A549 (cell line): ENCODE data around the gene REEP6.

Experiments used
- BHLHE40 ChIP-seq: IDR thresholded peaks from 2 replicates; pipeline ENCODE4 v1.6.1; 2012; ENCODE audit warnings: low read depth, low read length, inconsistent platforms
- CBX2 ChIP-seq: fragments of 200-600 bp; sonication (generic); IDR thresholded peaks from 2 replicates; pipeline ENCODE4 v1.6.1; 2016; ENCODE audit warnings: low read depth, mild to moderate bottlenecking, borderline replicate concordance
- CTCF ChIP-seq: fragments of >200 bp; sonication (Bioruptor Twin); formaldehyde crosslinking; IDR thresholded peaks from 3 replicates; pipeline ENCODE4 v1.5.1; 2016
- EHMT2 ChIP-seq: fragments of 200-600 bp; sonication (generic); IDR thresholded peaks from 2 replicates; pipeline ENCODE4 v1.6.1; 2016; ENCODE audit warnings: antibody characterized with exemption, low read depth, mild to moderate bottlenecking, moderate library complexity
- FOSL2 ChIP-seq, 2 experiments: fragments of 450-650 bp in 1 of 2; fragments of >200 bp in 1 of 2; sonication (Bioruptor Twin) in 1 of 2; formaldehyde crosslinking; IDR thresholded peaks; 2 replicates each; pipeline versions ENCODE4 v1.5.0 to v1.6.1; 2016 to 2020; ENCODE audit warnings: mild to moderate bottlenecking in 1 of 2, moderate library complexity in 1 of 2
- JUN ChIP-seq, 2 experiments: fragments of >200 bp; sonication (Bioruptor Twin); formaldehyde crosslinking; IDR thresholded peaks; 2 replicates in 1 of 2; 3 replicates in 1 of 2; pipeline ENCODE4 v1.6.1; 2016 to 2017
- MYC ChIP-seq: IDR thresholded peaks from 2 replicates; pipeline ENCODE4 v1.6.1; 2012; ENCODE audit warnings: mild to moderate bottlenecking, inconsistent platforms, low read length, improper control_type of control experiment, borderline replicate concordance
- POLR2A ChIP-seq: IDR thresholded peaks from 2 replicates; pipeline ENCODE4 v1.6.1; 2012; ENCODE audit warnings: mild to moderate bottlenecking, low read length
- RAD21 ChIP-seq, 2 experiments: fragments of >200 bp in 1 of 2; sonication (Bioruptor Twin) in 1 of 2; formaldehyde crosslinking in 1 of 2; IDR thresholded peaks in 1 of 2; conservative IDR thresholded peaks in 1 of 2; 2 replicates in 1 of 2; 3 replicates in 1 of 2; pipeline ENCODE4 v1.6.1; 2012 to 2018; ENCODE audit warnings: inconsistent platforms in 1 of 2
- TF ChIP-seq, protein P1 (sequence below): fragments of 200-600 bp; sonication (generic); IDR thresholded peaks from 2 replicates; pipeline ENCODE4 v1.6.1; 2016; ENCODE audit warnings: antibody characterized with exemption, mild to moderate bottlenecking, moderate library complexity

DNA sequence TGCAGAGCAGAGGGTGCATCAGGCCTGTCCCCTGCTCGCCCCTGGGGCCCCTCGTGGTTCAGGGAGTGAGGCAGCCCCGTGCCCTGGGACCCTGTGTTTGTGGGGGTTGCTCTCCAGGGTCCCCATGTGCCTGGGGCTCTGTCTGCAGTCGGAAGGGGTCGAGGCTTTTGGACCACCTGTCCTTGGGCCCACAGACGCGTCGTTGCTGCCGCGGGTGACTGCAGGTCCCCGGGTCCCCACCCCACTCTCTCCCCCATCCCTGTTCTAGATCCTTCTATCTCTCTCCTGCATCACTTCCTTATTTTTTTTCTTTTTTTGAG is 2.7 kb upstream of the REEP6 start:
- TF ChIP-seq CTCF (no peak), MYC (no peak), BHLHE40 (no peak), FOSL2 (IDR thresholded peaks at IDR 0.05) (no peak), FOSL2 (CRISPR knock-in tag; IDR thresholded peaks at IDR 0.05) (no peak), JUN (IDR thresholded peaks at IDR 0.05) (no peak), RAD21 (conservative IDR thresholded peaks at IDR 0.05 in 1 of 2, IDR thresholded peaks at IDR 0.05 in 1 of 2) (no peak), EHMT2 (no peak), POLR2A (no peak), CBX2 (no peak)
- TF ChIP-seq, protein P1, sequence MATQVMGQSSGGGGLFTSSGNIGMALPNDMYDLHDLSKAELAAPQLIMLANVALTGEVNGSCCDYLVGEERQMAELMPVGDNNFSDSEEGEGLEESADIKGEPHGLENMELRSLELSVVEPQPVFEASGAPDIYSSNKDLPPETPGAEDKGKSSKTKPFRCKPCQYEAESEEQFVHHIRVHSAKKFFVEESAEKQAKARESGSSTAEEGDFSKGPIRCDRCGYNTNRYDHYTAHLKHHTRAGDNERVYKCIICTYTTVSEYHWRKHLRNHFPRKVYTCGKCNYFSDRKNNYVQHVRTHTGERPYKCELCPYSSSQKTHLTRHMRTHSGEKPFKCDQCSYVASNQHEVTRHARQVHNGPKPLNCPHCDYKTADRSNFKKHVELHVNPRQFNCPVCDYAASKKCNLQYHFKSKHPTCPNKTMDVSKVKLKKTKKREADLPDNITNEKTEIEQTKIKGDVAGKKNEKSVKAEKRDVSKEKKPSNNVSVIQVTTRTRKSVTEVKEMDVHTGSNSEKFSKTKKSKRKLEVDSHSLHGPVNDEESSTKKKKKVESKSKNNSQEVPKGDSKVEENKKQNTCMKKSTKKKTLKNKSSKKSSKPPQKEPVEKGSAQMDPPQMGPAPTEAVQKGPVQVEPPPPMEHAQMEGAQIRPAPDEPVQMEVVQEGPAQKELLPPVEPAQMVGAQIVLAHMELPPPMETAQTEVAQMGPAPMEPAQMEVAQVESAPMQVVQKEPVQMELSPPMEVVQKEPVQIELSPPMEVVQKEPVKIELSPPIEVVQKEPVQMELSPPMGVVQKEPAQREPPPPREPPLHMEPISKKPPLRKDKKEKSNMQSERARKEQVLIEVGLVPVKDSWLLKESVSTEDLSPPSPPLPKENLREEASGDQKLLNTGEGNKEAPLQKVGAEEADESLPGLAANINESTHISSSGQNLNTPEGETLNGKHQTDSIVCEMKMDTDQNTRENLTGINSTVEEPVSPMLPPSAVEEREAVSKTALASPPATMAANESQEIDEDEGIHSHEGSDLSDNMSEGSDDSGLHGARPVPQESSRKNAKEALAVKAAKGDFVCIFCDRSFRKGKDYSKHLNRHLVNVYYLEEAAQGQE = no peak
